ENCODE measurements around the gene UBAC2. TPM values are rescaled to one million over a fixed set of nuclear protein-coding genes. Genes with fewer than 3 reads are reported as not detected.

The UBAC2 gene
- total RNA-seq, 1 donor: 43.4 TPM

GRCh38 chr13:99307247-99307646 is 106.6 kb downstream of the UBAC2 start, which contains the start of gene GPR183:
Gene GPR183 (minus strand): TSS chr13:99307399. CDS start chr13:99296145, 11,254 bp downstream.
- peak; percentile 50 to 79 (median 69) for DNase-seq (ENCODE audit: low read depth in 2 of 3, low spot score in 2 of 3)

DNA sequence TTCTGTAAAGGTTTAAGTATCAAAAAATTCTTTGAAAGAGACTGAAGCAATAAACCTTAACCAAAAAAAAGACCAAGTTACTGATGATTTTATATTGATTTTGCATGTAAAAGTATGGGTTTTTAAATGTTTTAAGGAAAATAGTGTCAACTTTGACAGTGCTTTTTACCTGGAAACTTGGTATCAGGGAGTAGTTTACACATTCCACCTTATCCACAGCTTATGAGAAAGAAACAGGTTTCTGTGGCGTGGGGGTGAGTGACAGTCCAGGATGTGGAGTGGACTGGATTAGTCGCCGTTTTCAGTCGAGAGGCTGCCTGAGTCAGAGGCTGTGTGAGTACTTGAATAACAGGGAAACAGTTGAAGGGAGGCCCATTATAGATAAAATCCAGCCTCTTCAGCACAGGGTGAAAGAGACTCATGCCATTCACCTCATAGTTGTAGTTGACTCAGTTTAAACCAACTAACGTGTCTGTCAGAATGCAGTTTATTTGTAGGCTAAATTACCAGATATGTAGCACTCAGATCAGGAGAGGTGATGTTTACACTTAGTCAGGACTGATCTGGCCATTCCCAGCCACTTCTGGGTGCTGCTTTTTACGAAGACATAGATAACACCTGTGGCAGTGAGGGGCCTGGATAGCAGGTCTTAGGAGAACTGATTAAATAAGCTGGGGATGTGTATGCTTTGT is 107.1 kb downstream of the UBAC2 start:
- DNase-seq (ENCODE audit: low read depth in 2 of 3, low spot score in 2 of 3): peak in 2 of 3 donors; percentile 65 to 67

DNA sequence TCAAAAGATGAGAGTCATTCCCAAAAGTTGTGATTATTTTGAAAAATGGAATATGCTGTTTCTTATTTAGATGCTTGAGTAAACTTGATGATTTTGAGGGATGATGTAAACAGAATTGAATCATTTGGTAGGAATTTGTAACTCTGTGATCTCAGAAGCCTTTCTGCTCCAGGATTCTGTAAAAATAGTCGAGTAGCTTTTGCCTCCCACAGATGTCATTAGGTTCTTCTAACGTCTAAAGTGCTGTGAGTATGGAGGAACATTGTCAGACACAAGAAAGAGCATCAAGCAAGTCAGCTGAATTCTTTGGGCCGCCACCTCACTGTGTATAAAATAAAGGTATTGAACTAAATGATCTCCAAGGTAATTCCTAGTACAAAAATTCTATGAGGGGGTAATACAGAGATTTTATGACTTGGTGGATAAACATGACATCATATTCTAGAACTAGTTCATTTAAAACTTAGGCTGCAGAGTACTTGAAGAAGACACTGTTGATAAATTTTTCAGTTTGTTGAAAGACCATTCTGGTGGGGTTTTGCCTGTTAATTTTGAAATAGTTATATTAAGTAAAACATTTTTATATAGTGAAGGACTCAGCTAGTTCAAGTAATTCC is 107.9 kb downstream of the UBAC2 start:
- DNase-seq (ENCODE audit: low read depth in 2 of 3, low spot score in 2 of 3): no peak

DNA sequence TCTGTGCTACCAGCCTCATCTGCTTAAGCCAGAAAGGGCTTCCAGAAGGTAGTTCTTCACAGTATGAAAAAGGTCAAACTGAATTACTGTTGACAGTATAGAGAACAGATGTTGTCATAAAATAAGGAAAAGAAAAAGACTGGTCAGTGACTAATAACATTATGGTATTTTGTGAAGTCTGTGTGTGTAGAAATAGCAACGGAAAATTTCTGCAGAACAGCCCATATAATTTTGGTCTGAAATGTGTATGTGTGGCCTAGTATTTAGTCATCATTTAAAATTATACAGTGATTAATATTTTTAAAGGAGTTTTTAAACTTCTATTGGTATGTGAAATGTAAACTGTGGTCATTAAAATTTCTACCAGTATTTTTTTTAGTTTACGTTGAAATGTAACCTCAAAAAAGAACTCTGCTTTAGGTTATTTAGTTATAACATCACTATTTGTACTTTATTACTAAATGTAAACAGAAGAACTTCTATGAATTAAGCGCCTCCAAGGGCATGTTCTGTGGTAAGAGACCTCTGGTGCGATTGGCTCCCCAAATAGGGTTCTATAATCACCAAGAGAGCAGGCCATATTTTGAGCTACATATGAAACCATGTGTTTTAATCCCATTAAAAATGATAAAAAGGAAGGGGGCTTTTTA is 109.9 kb downstream of the UBAC2 start:
- DNase-seq (ENCODE audit: low read depth in 2 of 3, low spot score in 2 of 3): no peak

DNA sequence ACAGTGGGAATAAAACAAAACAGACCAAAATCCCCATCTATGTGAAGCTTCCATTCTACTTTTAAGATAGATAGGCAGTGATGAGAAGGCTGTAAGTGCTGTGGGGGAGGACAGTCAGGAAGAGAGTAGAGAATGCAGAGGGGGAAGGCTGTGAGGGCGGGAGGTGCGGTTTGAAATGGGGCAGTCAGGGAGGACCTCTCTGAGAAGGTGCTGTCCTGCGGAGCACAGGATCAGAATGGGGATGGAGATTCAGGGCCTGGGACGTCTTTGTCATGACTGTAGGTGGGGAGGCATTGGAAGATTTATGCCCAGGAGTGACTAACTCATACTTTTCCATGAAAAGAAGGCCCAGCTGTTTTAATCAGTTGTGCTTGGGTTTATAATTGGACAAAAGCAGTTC is 110.5 kb downstream of the UBAC2 start:
- no peak for DNase-seq (ENCODE audit: low read depth in 2 of 3, low spot score in 2 of 3)

- DNase-seq (ENCODE audit: low read depth in 2 of 3, low spot score in 2 of 3): no peak
These were observed 111.3 kb downstream of the UBAC2 start for GRCh38 chr13:99311748-99312492.

DNA sequence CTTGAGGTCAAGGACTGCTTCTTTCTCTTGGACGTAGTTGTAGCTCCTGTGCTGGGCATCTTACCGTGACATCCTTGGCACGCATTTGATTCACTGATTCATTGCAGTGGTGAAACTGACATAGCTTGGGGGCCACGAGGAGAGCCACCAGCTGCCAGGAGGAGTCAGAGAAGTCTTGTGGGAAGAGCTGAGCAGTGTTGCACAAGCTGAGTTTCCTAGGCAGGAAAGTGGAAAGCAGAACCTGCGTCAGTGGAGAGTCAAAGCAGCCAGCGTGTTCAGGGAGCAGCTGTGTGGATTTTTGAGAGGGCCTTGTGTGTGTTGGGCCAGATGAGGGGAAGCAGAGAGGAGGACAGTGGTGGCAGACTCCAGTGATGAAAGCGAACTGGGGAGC is 111.8 kb downstream of the UBAC2 start:
- peak in 2 of 3 donors; percentile 72 to 76 for DNase-seq (ENCODE audit: low read depth in 2 of 3, low spot score in 2 of 3)

- no peak for DNase-seq (ENCODE audit: low read depth in 2 of 3, low spot score in 2 of 3)
These were observed 112.8 kb downstream of the UBAC2 start for GRCh38 chr13:99313501-99313900.

DNA sequence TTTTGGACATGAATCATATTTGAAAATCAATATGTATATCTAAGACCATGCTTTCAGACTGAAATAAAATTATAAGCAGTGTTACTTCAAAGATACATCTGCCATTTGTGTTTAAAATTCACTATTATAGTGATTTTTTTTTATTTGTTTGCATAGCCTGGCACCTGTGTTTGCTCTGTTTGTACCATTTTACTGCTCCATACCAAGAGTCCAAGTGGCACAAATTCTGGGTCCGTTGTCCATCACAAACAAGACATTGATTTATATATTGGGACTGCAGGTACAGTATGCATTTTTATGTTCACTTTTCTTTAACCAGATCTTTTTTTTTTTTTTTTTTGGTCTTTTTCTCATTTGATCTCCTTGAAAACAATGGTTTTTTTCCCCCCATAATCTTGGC is 113.3 kb downstream of the UBAC2 start:
- DNase-seq (ENCODE audit: low read depth in 2 of 3, low spot score in 2 of 3): no peak

- DNase-seq (ENCODE audit: low read depth in 2 of 3, low spot score in 2 of 3): peak in 1 of 3 donors; percentile 45
These were observed 114.1 kb downstream of the UBAC2 start for GRCh38 chr13:99314640-99315176.

- DNase-seq (ENCODE audit: low read depth in 2 of 3, low spot score in 2 of 3): no peak
These were observed 114.5 kb downstream of the UBAC2 start for GRCh38 chr13:99315186-99315585.

DNA sequence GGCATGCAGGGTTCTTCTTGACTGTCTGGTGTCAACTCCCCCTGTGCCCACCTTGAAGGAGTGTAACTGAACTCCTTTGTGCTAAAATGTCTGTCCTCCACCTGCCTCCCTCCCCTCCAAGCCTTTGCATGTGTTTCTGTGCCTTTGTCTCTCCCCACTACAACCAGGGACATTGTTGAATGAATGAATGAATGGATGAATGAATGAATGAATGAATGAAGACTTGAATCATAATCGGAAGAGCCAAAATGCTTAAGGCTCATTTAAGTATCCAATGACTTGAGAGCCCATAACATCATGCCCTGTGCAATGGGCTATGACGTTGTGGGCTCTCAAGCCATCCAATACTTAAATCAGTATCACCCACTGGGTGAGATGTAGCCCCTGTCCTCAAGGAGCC is 115.6 kb downstream of the UBAC2 start:
- DNase-seq (ENCODE audit: low read depth in 2 of 3, low spot score in 2 of 3): no peak

- no peak for DNase-seq (ENCODE audit: low read depth in 2 of 3, low spot score in 2 of 3)
These were observed 116.1 kb downstream of the UBAC2 start for GRCh38 chr13:99316657-99317256.

GRCh38 chr13:99320693-99321481 is 120.2 kb downstream of the UBAC2 start:
- peak; percentile 45 to 92 (median 81) for DNase-seq (ENCODE audit: low read depth in 2 of 3, low spot score in 2 of 3)

DNA sequence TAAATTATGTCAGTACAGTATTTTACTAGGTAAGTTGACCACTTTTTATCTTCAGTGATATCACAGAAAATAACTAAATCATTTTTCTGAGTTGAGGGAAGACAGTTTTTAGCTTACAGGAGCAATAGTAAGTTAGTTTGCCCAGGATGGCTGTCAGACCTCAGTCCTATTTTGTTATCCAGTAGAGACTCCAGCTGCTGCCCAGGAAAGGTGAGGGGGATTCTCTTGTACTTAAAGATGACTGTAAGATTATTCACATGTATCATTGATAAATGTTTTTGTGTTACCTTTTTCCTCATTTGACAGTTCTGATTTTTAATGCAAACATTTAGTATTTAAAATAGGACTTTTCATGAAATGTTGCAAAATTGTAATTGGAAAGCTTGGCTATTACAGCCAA is 121.1 kb downstream of the UBAC2 start:
- no peak for DNase-seq (ENCODE audit: low read depth in 2 of 3, low spot score in 2 of 3)

DNA sequence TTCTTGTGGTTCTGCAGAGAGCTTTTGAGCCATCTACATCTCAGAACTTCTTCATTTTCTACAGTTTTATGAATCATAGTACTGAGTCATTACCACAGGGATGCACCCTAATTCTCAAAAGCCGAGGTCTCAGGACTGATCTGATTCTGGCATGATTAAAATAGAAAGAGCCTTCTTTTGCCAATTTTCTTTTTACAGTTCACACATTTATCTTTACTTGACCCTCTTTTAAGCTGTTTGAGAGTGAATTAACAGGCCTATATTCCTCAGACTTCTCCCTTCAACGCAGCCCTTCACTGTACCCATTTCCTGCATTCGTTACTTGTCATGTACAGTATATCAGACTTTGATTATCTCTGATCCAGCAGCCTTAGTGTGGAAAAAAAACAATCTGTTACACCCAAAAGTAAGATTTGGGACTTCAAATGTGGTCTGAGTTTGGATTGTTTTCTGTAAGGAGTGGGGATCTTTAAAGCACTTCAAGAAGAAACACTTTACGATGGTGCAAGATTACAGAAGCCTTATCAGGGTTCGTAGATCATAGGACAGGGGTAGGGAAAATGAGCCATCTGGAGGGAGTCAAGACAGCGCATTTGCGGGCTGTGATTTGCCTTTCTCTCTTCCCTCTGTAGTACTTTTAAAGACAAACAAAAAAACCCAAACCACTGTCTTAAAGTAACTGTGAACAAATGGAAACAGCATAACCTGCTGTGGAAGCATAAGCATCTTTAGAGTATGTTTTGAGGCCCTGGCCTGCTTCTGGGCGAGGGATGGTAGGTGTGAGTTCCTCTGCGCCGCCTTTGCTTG is 121.8 kb downstream of the UBAC2 start:
- peak; percentile 35 to 83 (median 76) for DNase-seq (ENCODE audit: low read depth in 2 of 3, low spot score in 2 of 3)

DNA sequence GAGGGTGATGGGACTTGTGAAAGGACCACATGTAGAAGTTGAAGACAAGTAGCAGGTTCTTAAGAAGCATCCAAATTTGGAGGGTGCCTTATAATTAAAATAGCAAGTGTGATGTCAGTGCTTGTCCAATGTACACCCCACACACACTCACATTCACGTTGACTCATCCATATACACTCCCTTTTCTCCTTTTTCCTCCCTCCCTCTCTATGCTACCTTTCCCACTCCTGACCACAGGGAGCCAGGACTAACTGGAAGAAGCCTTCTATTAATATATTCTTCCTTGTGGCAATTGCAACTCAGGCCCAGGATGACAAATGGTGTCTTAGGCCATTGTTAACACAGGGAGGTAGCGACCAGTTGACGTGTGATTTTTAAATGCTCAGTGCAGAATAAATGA is 122.8 kb downstream of the UBAC2 start:
- DNase-seq (ENCODE audit: low read depth in 2 of 3, low spot score in 2 of 3): no peak

DNA sequence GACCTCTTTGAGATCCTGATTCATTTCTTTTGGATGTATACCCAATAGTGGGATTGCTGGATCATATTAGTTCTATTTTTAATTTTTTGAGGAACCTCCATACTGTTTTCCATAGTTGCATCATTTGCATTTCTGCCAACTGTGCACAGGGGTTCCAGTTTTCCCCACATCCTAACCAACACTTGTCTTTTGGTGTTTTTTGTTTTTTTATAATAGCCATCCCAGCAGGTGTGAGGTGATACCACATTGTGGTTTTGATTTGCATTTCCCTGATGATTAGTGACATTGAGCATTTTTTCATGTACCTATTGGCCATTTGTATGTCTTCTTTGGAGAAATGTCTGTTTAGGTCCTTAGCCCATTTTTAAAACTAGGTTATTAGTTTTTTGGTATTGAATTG is 125.4 kb downstream of the UBAC2 start:
- DNase-seq (ENCODE audit: low read depth in 2 of 3, low spot score in 2 of 3): no peak

- no peak for DNase-seq (ENCODE audit: low read depth in 2 of 3, low spot score in 2 of 3)
These were observed 126.5 kb downstream of the UBAC2 start for GRCh38 chr13:99327126-99327525.
